Measurements from ENCODE around the gene HHIP. TPM values are rescaled to one million over a fixed set of nuclear protein-coding genes. Genes with fewer than 3 reads are reported as not detected.

Gene HHIP
- total and polyA plus RNA-seq, 9 of the 15 experiments (the other 6 are each of a cell fraction or from before 2014, with no cell fraction given) = 0.09 TPM; not detected in 8

DNA sequence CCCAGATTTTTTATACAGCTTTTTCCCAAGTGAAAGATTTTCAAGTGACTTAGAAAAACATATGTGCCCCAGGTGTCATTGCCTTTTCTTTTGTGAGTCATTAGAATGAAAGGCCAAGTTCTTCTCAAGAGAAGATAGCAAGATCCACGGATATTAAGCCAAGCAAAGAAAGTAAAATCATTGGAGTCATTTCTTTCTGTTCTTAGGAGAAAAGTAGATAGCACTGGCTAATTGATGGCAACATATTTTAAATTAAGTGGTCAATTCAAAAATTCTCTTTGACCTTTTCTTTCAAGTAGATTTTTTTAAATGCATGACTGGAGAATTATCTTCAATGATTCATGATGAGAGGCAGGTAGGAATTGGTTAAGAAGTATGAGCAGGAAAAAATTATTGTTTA lies 94.4 kb downstream of the HHIP start:
- Histone ChIP-seq H3K9ac (ENCODE audit: insufficient read depth in 1 of 2, low read depth in 2 of 2, low read length in 2 of 2) (no peak overlapping the region), H3K9me3 (replicated peaks; ENCODE audit: control insufficient read depth, insufficient read depth, low read depth, low read length) (no peaks in the 10 kb centered on the region), H3K27ac (ENCODE audit: extremely low read depth, low read depth, low read length) (no peak overlapping the region), H3K27me3 (ENCODE audit: control insufficient read depth in 2 of 2, insufficient read depth in 2 of 2, low read length in 2 of 2) (no peaks in the 10 kb centered on the region), H3K79me2 (ENCODE audit: control insufficient read depth, insufficient read depth, low read length) (no peaks in the 10 kb centered on the region), H3K4me3 (no peak overlapping the region), H3K36me3 (ENCODE audit: control insufficient read depth, insufficient read depth, low read length) (no peaks in the 10 kb centered on the region), H4K20me1 (replicated peaks; ENCODE audit: control insufficient read depth, insufficient read depth, low read length) (no peaks in the 10 kb centered on the region), H3K4me2 (ENCODE audit: insufficient read depth, low read length) (no peak overlapping the region), H3K9me1 (ENCODE audit: control insufficient read depth, insufficient read depth, low read length) (no peaks in the 10 kb centered on the region), H3K4me1 (replicated peaks in 1 of 2; ENCODE audit: control insufficient read depth in 2 of 2, insufficient read depth in 2 of 2, low read length in 2 of 2) (no peaks in the 10 kb centered on the region), H2AFZ (ENCODE audit: low read depth, low read length) (no peak overlapping the region)
- CTCF ChIA-PET (ENCODE audit: low intra/inter-chr PET ratio) = interaction anchor here (0.8 kb wide), 1 partner anchor 37 kb away, joined by 3 read pairs; no protein-coding TSS in a partner anchor
- BruUV-seq (replicated peaks) = no TSS peak
- POLR2A ChIA-PET = no interaction called here
- FAIRE-seq = no peak
- WGBS (ENCODE audit: insufficient coverage, low coverage, missing lambda C conversion rate) = 0% methylated on average over 1 of the region's 1 CpG
- intact Hi-C loops (cut with micrococcal nuclease) = no loop called here
- DNase-seq (ENCODE audit: extremely low read depth in 1 of 4, low spot score in 3 of 4) = no peak
- no peak for ATAC-seq
- in situ Hi-C loops (cut with MboI) = no loop called here
- TF ChIP-seq, protein P1, sequence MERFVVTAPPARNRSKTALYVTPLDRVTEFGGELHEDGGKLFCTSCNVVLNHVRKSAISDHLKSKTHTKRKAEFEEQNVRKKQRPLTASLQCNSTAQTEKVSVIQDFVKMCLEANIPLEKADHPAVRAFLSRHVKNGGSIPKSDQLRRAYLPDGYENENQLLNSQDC (CRISPR knock-in tag; IDR thresholded peaks at IDR 0.05) = no peak
- TF ChIP-seq ZNF318 (IDR thresholded peaks at IDR 0.05; ENCODE audit: borderline replicate concordance in 1 of 2, low read depth in 1 of 2) (no peak), ZNF77 (CRISPR knock-in tag; IDR thresholded peaks at IDR 0.05) (no peak), ZNF282 (CRISPR knock-in tag; IDR thresholded peaks at IDR 0.05) (no peak), NR2C1 (IDR thresholded peaks at IDR 0.05) (no peak), NR2C1 (tag; IDR thresholded peaks at IDR 0.05) (no peak), FIP1L1 (IDR thresholded peaks at IDR 0.05; ENCODE audit: low read depth, low read length, poor library complexity, severe bottlenecking) (no peak), MTF1 (CRISPR knock-in tag; IDR thresholded peaks at IDR 0.05; ENCODE audit: borderline replicate concordance) (no peak), ATF1 (CRISPR knock-in tag; IDR thresholded peaks at IDR 0.05) (no peak), ATF1 (tag; IDR thresholded peaks at IDR 0.05) (no peak), SPI1 (IDR thresholded peaks at IDR 0.05; ENCODE audit: borderline replicate concordance, low read depth, low read length) (no peak), FOXK2 (conservative IDR thresholded peaks at IDR 0.05 in 1 of 2, IDR thresholded peaks at IDR 0.05 in 1 of 2; ENCODE audit: low read depth in 2 of 2) (no peak), ZNF668 (CRISPR knock-in tag; IDR thresholded peaks at IDR 0.05) (no peak)
- TF ChIP-seq, protein P2, sequence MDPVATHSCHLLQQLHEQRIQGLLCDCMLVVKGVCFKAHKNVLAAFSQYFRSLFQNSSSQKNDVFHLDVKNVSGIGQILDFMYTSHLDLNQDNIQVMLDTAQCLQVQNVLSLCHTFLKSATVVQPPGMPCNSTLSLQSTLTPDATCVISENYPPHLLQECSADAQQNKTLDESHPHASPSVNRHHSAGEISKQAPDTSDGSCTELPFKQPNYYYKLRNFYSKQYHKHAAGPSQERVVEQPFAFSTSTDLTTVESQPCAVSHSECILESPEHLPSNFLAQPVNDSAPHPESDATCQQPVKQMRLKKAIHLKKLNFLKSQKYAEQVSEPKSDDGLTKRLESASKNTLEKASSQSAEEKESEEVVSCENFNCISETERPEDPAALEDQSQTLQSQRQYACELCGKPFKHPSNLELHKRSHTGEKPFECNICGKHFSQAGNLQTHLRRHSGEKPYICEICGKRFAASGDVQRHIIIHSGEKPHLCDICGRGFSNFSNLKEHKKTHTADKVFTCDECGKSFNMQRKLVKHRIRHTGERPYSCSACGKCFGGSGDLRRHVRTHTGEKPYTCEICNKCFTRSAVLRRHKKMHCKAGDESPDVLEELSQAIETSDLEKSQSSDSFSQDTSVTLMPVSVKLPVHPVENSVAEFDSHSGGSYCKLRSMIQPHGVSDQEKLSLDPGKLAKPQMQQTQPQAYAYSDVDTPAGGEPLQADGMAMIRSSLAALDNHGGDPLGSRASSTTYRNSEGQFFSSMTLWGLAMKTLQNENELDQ (CRISPR knock-in tag; IDR thresholded peaks at IDR 0.05; ENCODE audit: borderline replicate concordance) = no peak
